GM18861 (cell line): Measurements from ENCODE around the gene PDXP.
"Not testable (repeated sequence)": the region's sequence is repeated elsewhere in the genome, so short reads cannot be mapped to it uniquely, and the experiment has no call there.

ENCODE experiments used
- ATAC-seq: cut with Tn5 transposase; IDR thresholded peaks from one replicate; pipeline ENCODE4 v1.9.1; 2021; ENCODE audit not compliant: unreplicated experiment

Gene PDXP

DNA sequence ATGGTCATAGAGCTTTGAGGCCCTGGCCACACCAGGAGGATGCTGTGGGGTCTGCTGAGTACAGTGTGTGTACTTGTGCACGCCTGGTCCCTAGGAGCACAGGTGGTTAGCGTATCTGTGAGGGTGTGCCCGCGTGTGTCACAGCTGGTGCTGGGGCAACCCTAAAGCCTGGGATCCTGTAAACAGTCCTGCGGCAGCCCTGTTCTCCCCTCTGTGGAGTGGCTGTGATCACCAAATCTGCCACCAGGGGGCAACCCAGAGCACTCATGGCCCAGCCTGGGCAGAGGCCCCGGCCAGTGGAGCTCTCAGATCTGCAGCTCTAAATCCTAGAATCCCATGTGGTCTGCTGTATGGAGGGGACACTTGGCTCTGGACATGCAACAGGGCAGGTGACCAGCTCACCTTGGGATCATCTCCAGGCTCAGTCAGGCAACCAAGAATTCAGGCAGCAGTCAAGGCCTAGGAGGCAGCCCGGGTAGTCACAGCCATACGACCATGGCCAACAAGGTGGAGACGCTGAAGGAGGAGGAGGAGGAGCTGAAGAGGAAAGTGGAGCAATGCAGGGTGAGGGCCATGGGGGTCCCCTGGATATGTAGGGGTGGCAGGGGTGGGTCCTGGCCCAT lies 15.2 kb upstream of the PDXP start:
- ATAC-seq, result peak; percentile 43

DNA sequence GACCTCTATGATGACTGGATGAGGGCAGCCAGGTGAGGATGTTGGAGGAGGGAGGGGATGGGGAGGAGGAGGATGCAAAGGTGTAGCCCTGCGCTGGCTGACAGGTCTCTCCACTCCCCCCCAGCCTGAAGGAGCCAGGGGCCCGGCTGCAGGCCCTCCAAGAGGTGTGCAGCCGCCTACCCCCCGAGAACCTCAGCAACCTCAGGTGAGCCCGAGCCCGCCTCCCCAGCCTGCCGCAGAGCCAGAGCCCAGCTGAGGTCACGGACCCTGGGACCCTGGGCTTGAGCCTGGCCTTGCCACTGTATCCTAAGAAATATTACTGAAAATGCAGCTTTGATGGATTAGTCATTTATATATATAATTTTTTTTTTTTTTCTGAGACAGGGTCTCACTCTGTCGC lies 11.2 kb upstream of the PDXP start:
- no peak for ATAC-seq

DNA sequence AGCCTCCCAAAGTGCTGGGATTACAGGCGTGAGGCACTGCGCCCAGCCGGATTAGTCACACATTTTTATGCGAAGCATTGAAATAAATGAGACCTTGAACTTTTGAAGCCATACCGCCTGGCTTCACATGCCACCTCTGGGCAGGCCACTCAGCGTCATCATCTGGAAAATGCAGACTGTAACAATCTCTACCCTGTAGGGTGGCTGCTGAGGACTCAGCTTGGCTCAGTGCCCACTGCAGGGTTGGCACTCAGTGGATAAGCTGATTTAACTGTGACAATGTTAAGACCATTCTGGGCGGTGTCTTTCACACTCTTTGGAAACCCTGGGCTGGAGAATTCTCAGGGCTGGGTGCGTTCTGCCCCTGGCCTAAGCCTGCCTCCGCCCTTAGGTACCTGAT lies 10.6 kb upstream of the PDXP start:
- no peak for ATAC-seq

DNA sequence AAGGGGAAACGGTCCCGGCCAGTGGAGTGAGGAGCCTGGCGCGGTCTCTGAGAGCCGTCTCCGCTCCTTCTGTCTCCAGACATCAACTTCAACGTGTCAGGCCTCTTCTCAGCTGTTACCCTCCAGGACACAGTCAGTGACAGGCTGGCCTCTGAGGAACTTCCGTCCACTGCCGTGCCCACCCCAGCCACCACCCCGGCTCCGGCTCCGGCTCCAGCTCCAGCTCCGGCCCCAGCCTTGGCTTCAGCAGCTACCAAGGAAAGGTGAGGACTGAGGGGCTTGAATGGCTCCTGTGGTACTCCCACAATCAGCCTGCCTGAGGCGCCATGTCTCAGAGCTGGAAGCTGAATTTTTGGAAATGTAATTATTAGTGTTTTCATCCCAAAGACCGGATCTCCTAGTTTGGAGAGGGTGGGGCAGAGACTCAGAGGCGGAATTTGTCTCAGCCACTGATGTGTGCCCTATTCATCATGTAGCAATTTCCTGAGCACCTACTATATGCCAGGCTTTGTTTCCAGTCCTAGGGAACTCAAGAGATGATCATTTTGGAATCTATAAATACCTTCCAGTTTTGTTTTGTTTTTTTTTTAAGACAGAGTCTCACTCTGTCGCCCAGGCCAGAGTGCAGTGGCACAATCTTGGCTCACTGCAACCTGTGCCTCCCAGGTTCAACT lies 7.9 kb upstream of the PDXP start:
- ATAC-seq, result no peak

DNA sequence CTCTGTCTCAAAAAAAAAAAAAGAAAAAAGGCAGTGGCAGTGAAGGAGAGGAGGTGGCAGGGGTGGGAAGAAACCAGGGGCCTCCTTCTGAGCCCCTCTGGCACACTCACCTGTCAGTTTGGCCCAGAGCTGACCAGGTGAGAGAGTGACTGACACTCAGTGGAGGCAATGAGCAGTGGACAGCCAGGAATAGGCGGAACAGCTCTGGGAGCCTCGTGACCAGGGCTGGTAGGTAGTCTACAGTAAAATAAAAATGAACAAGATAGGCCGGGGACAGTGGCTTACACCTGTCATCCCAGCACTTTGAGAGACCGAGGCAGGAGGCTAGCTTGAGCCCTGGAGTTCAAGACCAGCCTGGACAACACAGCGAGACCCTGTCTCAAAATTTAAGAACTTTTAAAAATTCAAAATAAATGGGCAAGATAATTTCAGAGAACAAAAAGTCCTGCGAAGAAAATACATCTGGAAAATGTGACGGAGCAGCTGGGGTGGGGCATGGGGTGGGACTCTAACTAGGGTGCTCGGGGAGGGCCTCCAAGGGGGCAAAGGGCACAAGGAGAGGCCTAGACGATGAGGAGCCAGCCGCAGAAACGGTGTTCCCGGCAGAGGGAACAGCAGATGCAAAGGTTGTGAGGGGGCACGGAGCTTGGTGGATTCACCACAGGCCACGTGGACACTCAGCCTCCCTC lies 3.8 kb upstream of the PDXP start:
- ATAC-seq, result no peak

GRCh38 chr22:37655252-37655563 lies 3.3 kb upstream of the PDXP start:
- ATAC-seq, result no peak

DNA sequence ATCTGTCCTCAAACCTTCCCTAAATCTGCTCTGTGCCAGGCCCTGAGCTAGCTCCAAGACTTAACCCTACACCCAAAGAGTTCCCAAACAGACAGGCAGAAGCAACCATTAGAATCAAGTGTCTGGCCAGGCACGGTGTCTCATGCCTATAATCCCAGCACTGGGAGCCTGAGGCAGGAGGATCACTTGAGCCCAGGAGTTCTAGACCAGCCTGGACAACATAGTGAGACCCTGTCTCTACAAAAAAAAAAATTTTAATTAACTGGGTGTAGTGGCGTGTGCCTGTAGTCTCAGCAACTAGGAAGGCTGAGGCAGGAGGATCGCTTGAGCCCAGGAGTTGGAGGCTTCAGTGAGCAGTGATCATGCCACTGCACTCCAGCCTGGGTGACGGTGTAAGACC lies 1.9 kb upstream of the PDXP start:
- not testable (repeated sequence) for ATAC-seq

DNA sequence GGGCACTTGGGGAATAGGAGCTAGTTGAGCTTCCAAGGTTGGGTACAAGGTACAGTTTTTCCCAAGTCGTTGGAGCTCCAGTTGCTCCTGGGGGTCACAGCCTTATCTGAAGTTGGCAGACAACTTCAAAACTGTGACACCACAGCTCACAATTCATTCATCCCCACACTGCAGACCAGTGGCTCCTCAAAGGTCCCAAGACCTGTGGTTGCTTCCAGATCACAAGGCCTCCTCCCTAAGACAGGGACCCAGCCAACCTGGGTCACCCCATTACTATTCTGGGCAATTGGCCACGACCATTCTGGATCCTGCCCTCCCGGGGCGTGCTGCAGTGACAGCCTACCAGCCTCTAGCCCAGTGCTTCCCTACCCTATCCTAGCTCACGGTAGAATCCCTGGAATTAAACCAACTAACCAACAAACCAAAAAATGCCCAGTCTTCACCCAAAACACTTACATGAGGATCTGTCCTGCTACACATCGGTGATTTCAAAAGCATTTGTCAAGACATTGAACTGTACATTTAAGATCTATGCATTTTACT lies 862 bp upstream of the PDXP start:
- no peak for ATAC-seq

GRCh38 chr22:37659066-37659896 lies 758 bp downstream of the PDXP start:
- peak; percentile 3 for ATAC-seq

- no peak for ATAC-seq
These were observed 1.6 kb downstream of the PDXP start for GRCh38 chr22:37659897-37660708.

- ATAC-seq, result no peak
These were observed 2.2 kb downstream of the PDXP start for GRCh38 chr22:37660709-37661045.

DNA sequence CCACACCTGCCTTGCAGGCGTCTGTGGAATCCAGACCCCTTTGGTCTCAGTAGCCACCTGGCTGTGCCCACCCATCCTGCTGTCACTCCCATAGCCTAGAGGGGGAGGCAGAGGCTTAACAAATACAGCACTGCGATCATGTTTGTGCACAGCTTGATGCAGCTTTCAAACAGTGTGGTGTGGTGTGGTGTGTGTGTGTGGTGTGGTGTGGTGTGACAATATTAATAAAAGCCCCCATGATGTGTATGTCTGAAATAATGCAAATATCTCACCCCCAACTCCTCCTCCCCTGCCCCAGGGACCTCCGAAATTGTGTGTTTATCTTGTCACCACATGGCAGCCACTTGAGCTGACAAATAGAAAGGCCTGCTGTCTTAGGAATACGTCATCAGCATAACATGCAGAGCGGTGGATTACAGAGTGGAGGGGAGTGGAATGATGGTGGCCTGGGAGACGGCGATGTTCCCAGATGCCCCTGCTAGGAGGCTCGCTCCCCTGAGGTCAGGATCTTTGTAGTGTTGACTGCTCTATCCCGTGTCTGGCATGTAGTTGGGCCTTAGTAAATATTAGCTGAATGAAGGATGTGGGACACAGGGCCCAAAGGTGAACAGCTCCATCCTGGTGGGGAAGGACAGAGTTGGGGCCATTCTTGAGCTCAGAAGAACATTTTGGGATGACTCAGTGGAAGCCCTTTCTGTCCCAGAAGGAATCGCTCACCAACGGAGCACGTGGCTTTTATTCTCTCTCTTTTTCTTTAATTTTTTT lies 2.8 kb downstream of the PDXP start:
- ATAC-seq, result no peak

- ATAC-seq, result no peak
These were observed 3.5 kb downstream of the PDXP start for GRCh38 chr22:37662039-37662438.

DNA sequence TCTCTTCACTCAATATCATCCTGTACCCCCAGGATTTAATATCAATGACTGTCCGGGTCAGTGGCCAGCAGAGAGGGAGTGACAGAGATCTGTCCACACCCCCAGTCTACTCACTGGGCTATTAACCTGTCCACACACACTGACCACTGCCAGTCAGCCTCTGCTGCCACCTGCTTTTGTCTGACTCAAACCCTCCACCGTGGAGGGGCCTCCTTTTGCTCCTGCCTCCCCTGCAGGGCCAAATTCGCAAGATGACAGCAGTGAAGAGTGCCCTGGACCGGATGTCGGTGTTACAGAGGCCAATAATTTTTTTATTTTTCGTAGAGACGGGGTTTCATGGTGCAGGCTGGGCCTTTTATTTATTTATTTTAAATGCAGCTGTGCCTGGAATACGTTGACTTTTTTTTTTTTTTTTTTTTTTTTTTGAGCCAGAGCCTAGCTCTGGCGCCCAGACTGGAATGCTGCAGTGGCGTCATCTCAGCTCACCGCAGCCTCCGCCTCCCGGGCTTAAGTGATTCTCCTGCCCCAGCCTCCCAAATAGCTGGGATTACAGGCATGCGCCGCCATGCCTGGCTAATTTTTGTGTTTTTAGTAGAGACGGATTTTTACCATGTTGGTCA lies 5.1 kb downstream of the PDXP start:
- no peak for ATAC-seq

- no peak for ATAC-seq
These were observed 6.0 kb downstream of the PDXP start for GRCh38 chr22:37664249-37665101.

DNA sequence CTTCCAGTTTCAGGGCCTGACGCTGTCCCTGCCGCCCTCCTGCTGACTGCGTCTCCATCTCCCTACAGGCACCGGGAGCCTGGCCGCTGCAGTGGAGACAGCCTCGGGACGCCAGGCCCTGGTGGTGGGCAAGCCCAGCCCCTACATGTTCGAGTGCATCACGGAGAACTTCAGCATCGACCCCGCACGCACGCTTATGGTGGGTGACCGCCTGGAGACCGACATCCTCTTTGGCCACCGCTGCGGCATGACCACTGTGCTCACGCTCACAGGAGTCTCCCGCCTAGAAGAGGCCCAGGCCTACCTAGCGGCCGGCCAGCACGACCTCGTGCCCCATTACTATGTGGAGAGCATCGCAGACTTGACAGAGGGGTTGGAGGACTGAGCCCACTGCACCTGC lies 7.0 kb downstream of the PDXP start:
- ATAC-seq, result no peak

DNA sequence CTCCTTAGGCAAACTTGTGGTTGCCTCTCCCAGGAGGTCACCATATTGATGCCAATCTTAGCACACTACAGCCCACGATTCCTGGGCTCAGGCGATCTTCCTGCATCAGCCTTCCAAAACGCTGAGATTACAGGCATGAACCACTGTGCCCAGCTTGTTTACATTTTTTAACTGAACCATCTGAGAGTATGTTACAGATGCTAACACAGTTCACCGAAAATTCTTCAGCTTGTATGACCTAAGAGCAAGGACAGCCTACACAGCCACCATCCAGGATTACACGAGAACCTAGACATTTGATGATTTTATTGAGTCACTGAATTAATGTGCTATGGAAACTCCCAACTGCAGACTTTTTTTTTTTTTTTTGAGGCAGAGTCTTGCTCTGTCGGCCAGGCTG lies 11.1 kb downstream of the PDXP start:
- ATAC-seq, result no peak

DNA sequence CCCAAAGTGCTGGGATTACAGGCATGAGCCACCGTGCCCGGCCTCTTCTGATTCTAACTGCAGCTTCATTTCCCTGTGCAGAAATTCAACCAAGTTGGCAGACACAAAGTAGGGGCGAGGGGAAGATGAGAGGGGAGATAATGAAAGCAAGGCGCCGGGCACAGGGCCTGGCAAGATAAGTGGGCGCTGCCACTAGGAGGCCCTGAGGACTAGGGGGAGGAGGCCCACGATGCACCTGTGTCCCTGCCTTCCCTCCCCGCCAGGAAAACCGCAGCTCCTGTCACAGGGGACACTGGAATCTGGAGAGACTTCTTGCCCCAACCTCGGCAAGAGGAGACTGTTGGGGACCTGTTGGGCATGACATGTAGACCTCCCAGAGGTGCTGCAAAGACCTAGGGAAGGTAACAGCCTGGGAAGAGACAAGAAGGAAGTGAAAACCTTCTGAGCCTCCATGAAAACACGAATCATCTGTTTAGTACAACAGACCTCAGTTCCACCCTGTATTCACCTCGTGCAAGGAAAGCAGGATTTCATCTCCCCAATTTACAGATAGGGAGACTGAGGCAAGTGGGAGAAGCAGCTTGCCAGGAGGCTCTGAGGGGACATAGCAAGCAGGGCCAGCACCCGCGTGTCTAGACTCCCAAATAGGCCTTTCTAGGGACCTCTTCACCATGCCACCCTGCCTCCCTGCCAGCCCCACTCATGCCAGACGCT lies 13.8 kb downstream of the PDXP start:
- no peak for ATAC-seq
